Measurements from ENCODE around the gene PACS1. TPM values are rescaled to one million over a fixed set of nuclear protein-coding genes. Genes with fewer than 3 reads are reported as not detected.

PACS1 gene
- total RNA-seq, 3 donors from 2014 or later = 14.4 to 44.9 (median 18.9) TPM

- no peaks in the 10 kb centered on the region for H3K4me1 ChIP-seq (ENCODE audit: low read depth)
- intact Hi-C loops (cut with DNase I, micrococcal nuclease) = no loop called here
- H3K36me3 ChIP-seq (ENCODE audit: low read depth) = no peaks in the 10 kb centered on the region
- DNase-seq (no peak), ATAC-seq (no peak)
- no peak overlapping the region for H3K4me3 ChIP-seq
- H3K9me3 ChIP-seq = no peaks in the 10 kb centered on the region
- no peak for TF ChIP-seq CTCF (IDR thresholded peaks at IDR 0.05)
Measured at GRCh38 chr11:66233301-66233700, 163.2 kb downstream of the PACS1 start.

- Histone ChIP-seq H3K36me3 (ENCODE audit: low read depth) (no peaks in the 10 kb centered on the region), H3K4me1 (ENCODE audit: low read depth) (no peaks in the 10 kb centered on the region), H3K9me3 (no peaks in the 10 kb centered on the region), H3K4me3 (no peak overlapping the region)
- DNase-seq (no peak), ATAC-seq (no peak)
- intact Hi-C loops (cut with DNase I, micrococcal nuclease) = no loop called here
- TF ChIP-seq CTCF (IDR thresholded peaks at IDR 0.05) = no peak
Measured at GRCh38 chr11:66235141-66235540, 165.1 kb downstream of the PACS1 start.

GRCh38 chr11:66237867-66238266 lies 167.8 kb downstream of the PACS1 start:
- no peak for ATAC-seq
- Histone ChIP-seq H3K4me1 (ENCODE audit: low read depth) (no peaks in the 10 kb centered on the region), H3K9me3 (no peaks in the 10 kb centered on the region), H3K4me3 (no peak overlapping the region), H3K36me3 (ENCODE audit: low read depth) (no peaks in the 10 kb centered on the region)
- no peak for TF ChIP-seq CTCF (IDR thresholded peaks at IDR 0.05)
- DNase-seq = no peak
- intact Hi-C loops (cut with DNase I, micrococcal nuclease) = no loop called here

GRCh38 chr11:66238786-66239413 lies 168.8 kb downstream of the PACS1 start:
- intact Hi-C loops (cut with DNase I, micrococcal nuclease) = no loop called here
- no peak for ATAC-seq
- Histone ChIP-seq H3K4me1 (ENCODE audit: low read depth) (no peaks in the 10 kb centered on the region), H3K9me3 (no peaks in the 10 kb centered on the region), H3K36me3 (ENCODE audit: low read depth) (no peaks in the 10 kb centered on the region), H3K4me3 (no peak overlapping the region)
- TF ChIP-seq CTCF (IDR thresholded peaks at IDR 0.05) = no peak
- DNase-seq = no peak

GRCh38 chr11:66239511-66239910 lies 169.4 kb downstream of the PACS1 start:
- no peaks in the 10 kb centered on the region for H3K36me3 ChIP-seq (ENCODE audit: low read depth)

More at GRCh38 chr11:66239511-66239910, 169.4 kb downstream of the PACS1 start:
- Histone ChIP-seq H3K9me3 (no peaks in the 10 kb centered on the region), H3K4me1 (ENCODE audit: low read depth) (no peaks in the 10 kb centered on the region), H3K4me3 (no peak overlapping the region)
- no peak for ATAC-seq
- DNase-seq = no peak
- intact Hi-C loops (cut with DNase I, micrococcal nuclease) = no loop called here
- no peak for TF ChIP-seq CTCF (IDR thresholded peaks at IDR 0.05)

All from mucosa of descending colon (tissue), 3 donors.